Fibroblast of villous mesenchyme (primary cell): ENCODE measurements around the gene RSL1D1. TPM values are rescaled to one million over a fixed set of nuclear protein-coding genes. Genes with fewer than 3 reads are reported as not detected.
"Not testable (repeated sequence)": the region's sequence is repeated elsewhere in the genome, so short reads cannot be mapped to it uniquely, and the experiment has no call there.

Experiments
- DNase-seq: peaks from one replicate; pipeline ENCODE4 v3.0.0-alpha.2; 2010; ENCODE audit warnings: low read depth
- H3K4me3 ChIP-seq: 2 replicates; pipeline ENCODE4 v1.5.1; 2011; ENCODE audit warnings: low read depth, mild to moderate bottlenecking, low read length
- total RNA-seq: library from RNA; depleted of rRNA; stranded (reverse); fragments of >200 nt; gene quantifications from 2 replicates; pipeline ENCODE4 v1.2.3, GENCODE V29; 2012
- TF ChIP-seq, protein P1 (sequence below): IDR thresholded peaks from 2 replicates; pipeline ENCODE4 v1.5.1; 2012; ENCODE audit warnings: low read depth, mild to moderate bottlenecking, low read length; ENCODE audit not compliant: insufficient read depth

RSL1D1 gene
- total RNA-seq, 1 donor = 117 TPM

- TF ChIP-seq, protein P1, sequence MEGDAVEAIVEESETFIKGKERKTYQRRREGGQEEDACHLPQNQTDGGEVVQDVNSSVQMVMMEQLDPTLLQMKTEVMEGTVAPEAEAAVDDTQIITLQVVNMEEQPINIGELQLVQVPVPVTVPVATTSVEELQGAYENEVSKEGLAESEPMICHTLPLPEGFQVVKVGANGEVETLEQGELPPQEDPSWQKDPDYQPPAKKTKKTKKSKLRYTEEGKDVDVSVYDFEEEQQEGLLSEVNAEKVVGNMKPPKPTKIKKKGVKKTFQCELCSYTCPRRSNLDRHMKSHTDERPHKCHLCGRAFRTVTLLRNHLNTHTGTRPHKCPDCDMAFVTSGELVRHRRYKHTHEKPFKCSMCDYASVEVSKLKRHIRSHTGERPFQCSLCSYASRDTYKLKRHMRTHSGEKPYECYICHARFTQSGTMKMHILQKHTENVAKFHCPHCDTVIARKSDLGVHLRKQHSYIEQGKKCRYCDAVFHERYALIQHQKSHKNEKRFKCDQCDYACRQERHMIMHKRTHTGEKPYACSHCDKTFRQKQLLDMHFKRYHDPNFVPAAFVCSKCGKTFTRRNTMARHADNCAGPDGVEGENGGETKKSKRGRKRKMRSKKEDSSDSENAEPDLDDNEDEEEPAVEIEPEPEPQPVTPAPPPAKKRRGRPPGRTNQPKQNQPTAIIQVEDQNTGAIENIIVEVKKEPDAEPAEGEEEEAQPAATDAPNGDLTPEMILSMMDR = no peak
- no peak for DNase-seq
- H3K4me3 ChIP-seq = no peak overlapping the region
Measured at GRCh38 chr16:11794447-11794846, 56.9 kb downstream of the RSL1D1 start.

GRCh38 chr16:11793840-11794239 is 57.5 kb downstream of the RSL1D1 start:
- TF ChIP-seq, protein P1 = no peak
- peak; percentile 48 for DNase-seq
- H3K4me3 ChIP-seq = no peak overlapping the region

GRCh38 chr16:11792410-11793241 is 58.7 kb downstream of the RSL1D1 start:
- TF ChIP-seq, protein P1 = no peak
- no peak for DNase-seq
- H3K4me3 ChIP-seq = no peak overlapping the region

GRCh38 chr16:11791144-11791828 is 60.1 kb downstream of the RSL1D1 start:
- H3K4me3 ChIP-seq = no peak overlapping the region
- DNase-seq = no peak
- TF ChIP-seq, protein P1 = no peak

DNA sequence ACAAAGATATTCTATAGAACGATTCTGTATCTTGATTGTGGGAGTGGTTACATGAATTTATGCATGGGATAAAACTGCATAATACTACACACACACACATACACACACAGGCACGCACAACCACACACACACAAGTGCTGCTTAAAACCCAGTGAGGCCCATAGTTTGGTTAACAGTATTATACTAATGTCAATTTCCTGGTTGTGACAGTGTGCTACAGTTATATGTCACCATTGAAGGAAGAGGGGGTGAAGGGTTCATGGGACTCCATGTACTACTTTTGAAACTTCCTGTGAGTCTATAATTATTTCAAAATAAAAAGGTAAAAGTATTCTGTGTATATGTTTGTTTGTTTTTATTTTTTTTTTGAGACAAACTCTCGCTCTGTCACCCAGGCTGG is 62.4 kb downstream of the RSL1D1 start:
- TF ChIP-seq, protein P1 = no peak
- DNase-seq = no peak
- H3K4me3 ChIP-seq = no peak overlapping the region

GRCh38 chr16:11784980-11785599 is 66.3 kb downstream of the RSL1D1 start:
- not testable (repeated sequence) for H3K4me3 ChIP-seq, DNase-seq

GRCh38 chr16:11784381-11784780 is 67.0 kb downstream of the RSL1D1 start:
- DNase-seq, H3K4me3 ChIP-seq: not testable (repeated sequence)
